Neural cell (in vitro differentiated cells): ENCODE measurements around the gene CHST1. TPM values are rescaled to one million over a fixed set of nuclear protein-coding genes. Genes with fewer than 3 reads are reported as not detected.

Experiments
- H2AFZ ChIP-seq: fragments of 200-600, 300-800 bp; sonication (generic), shearing (Covaris generic); 2 replicates; pipeline ENCODE4 v1.6.0; 2014; ENCODE audit warnings: low read depth, mild to moderate bottlenecking, antibody characterized with exemption, low read length, moderate library complexity
- H3F3A ChIP-seq: fragments of 200-600 bp; shearing (Covaris generic); 2 replicates; pipeline ENCODE4 v1.6.1; 2016; ENCODE audit warnings: mild to moderate bottlenecking, moderate library complexity, mixed read lengths, antibody characterized with exemption, low read length; ENCODE audit not compliant: insufficient read depth, poor library complexity, severe bottlenecking
- H3K27ac ChIP-seq: fragments of 200-600, 300-800 bp; sonication (generic), shearing (Covaris generic); 2 replicates; pipeline ENCODE4 v1.5.1; 2014; ENCODE audit warnings: mild to moderate bottlenecking, low read length, moderate library complexity
- H3K27me3 ChIP-seq: fragments of 300-800, 200-600 bp; sonication (generic), shearing (Covaris generic); 2 replicates; pipeline ENCODE4 v1.6.0; 2014; ENCODE audit warnings: mild to moderate bottlenecking, low read depth, low read length, moderate library complexity; ENCODE audit not compliant: insufficient read depth
- H3K36me3 ChIP-seq: fragments of 300-800, 200-600 bp; sonication (generic), shearing (Covaris generic); 2 replicates; pipeline ENCODE4 v1.5.1; 2014; ENCODE audit warnings: mild to moderate bottlenecking, antibody characterized with exemption, low read length, moderate library complexity; ENCODE audit not compliant: insufficient read depth
- H3K4me2 ChIP-seq: fragments of 300-800, 200-600 bp; sonication (generic), shearing (Covaris generic); 2 replicates; pipeline ENCODE4 v1.6.0; 2014; ENCODE audit warnings: mild to moderate bottlenecking, low read length
- H3K4me3 ChIP-seq: fragments of 300-800, 200-600 bp; sonication (generic), shearing (Covaris generic); 2 replicates; pipeline ENCODE4 v1.5.1; 2014; ENCODE audit warnings: mild to moderate bottlenecking, low read length, moderate library complexity
- H3K79me2 ChIP-seq: fragments of 200-600 bp; shearing (Covaris generic); replicated peaks from 2 replicates; pipeline ENCODE4 v1.6.0; 2014; ENCODE audit warnings: mild to moderate bottlenecking, low read length, moderate library complexity; ENCODE audit not compliant: insufficient read depth
- H3K9ac ChIP-seq: fragments of 300-800, 200-600 bp; sonication (generic), shearing (Covaris generic); 2 replicates; pipeline ENCODE4 v1.6.1; 2016; ENCODE audit warnings: mild to moderate bottlenecking, low read length, mixed read lengths
- H3K9me2 ChIP-seq: fragments of 200-600 bp; shearing (Covaris generic); 2 replicates; pipeline ENCODE4 v1.6.1; 2016; ENCODE audit warnings: mild to moderate bottlenecking, low read length, mixed read lengths; ENCODE audit not compliant: insufficient read depth
- H3K9me3 ChIP-seq: fragments of 200-600, 300-800 bp; sonication (generic), shearing (Covaris generic); 2 replicates; pipeline ENCODE4 v1.6.1; 2016; ENCODE audit warnings: mild to moderate bottlenecking, mixed run types, low read length, moderate library complexity, mixed read lengths
- H4K20me1 ChIP-seq: fragments of 200-600 bp; shearing (Covaris generic); 2 replicates; pipeline ENCODE4 v1.6.1; 2016; ENCODE audit warnings: mild to moderate bottlenecking, mixed run types; ENCODE audit not compliant: insufficient read depth
- CTCF ChIP-seq: fragments of 450-650 bp; IDR thresholded peaks from 2 replicates; pipeline ENCODE4 v1.5.1; 2014; ENCODE audit warnings: antibody characterized with exemption, mild to moderate bottlenecking, moderate library complexity; ENCODE audit not compliant: poor library complexity, severe bottlenecking
- EP300 ChIP-seq: fragments of 450-650 bp; conservative IDR thresholded peaks from 2 replicates; pipeline ENCODE4 v1.6.1; 2014; ENCODE audit warnings: antibody characterized with exemption, mild to moderate bottlenecking, moderate library complexity; ENCODE audit not compliant: poor library complexity, severe bottlenecking
- EZH2 ChIP-seq: fragments of 200-600, 300-800 bp; shearing (Covaris generic), sonication (generic); IDR thresholded peaks from 2 replicates; pipeline ENCODE4 v1.6.1; 2014; ENCODE audit warnings: antibody characterized with exemption, low read length, borderline replicate concordance, mild to moderate bottlenecking; ENCODE audit not compliant: insufficient read depth, poor library complexity, severe bottlenecking
- MXI1 ChIP-seq: fragments of 450-650 bp; conservative IDR thresholded peaks from 2 replicates; pipeline ENCODE4 v1.6.1; 2014; ENCODE audit warnings: antibody characterized with exemption, mild to moderate bottlenecking; ENCODE audit not compliant: poor library complexity, severe bottlenecking
- POLR2AphosphoS5 ChIP-seq: IDR thresholded peaks from 2 replicates; pipeline ENCODE4 v1.6.1; 2012
- RAD21 ChIP-seq: fragments of 450-650 bp; conservative IDR thresholded peaks from 2 replicates; pipeline ENCODE4 v1.6.1; 2014; ENCODE audit warnings: antibody characterized with exemption, mild to moderate bottlenecking, moderate library complexity
- REST ChIP-seq: IDR thresholded peaks from 2 replicates; pipeline ENCODE4 v1.6.1; 2012; ENCODE audit warnings: borderline replicate concordance
- SMC3 ChIP-seq: fragments of 450-650 bp; conservative IDR thresholded peaks from 2 replicates; pipeline ENCODE4 v1.6.1; 2014; ENCODE audit warnings: antibody characterized with exemption, mild to moderate bottlenecking, moderate library complexity; ENCODE audit not compliant: poor library complexity
- TAF1 ChIP-seq: IDR thresholded peaks from 2 replicates; pipeline ENCODE4 v1.6.1; 2012; ENCODE audit warnings: low read depth
- polyA plus RNA-seq: library from polyadenylated mRNA; depleted of rRNA; stranded (reverse); fragments of >200 nt; gene quantifications from 2 replicates; pipeline ENCODE4 v1.2.3, GENCODE V29; 2014

Gene CHST1
- polyA plus RNA-seq, 1 donor from 2014 or later: 16.2 TPM

- no peak for TF ChIP-seq TAF1
- no peak for TF ChIP-seq REST
- TF ChIP-seq CTCF: no peak
- TF ChIP-seq POLR2AphosphoS5: no peak
- no peak for TF ChIP-seq EZH2
- TF ChIP-seq SMC3: no peak
- TF ChIP-seq RAD21: no peak
Observed at GRCh38 chr11:45648931-45649330, 16.5 kb downstream of the CHST1 start.

GRCh38 chr11:45647786-45648185 is 17.6 kb downstream of the CHST1 start:
- TF ChIP-seq MXI1 (no peak), RAD21 (no peak), POLR2AphosphoS5 (no peak), CTCF (no peak), EZH2 (no peak), SMC3 (no peak), REST (no peak), EP300 (no peak), TAF1 (no peak)
- Histone ChIP-seq H3K9me2 (no peaks in the 10 kb centered on the region), H2AFZ (no peak overlapping the region)

More at GRCh38 chr11:45648931-45649330, 16.5 kb downstream of the CHST1 start:
- no peaks in the 10 kb centered on the region for H4K20me1 ChIP-seq
- peaks cover 7% of the 10 kb centered on the region for H3K36me3 ChIP-seq
- H2AFZ ChIP-seq: no peak overlapping the region
- no peaks in the 10 kb centered on the region for H3K27me3 ChIP-seq
- H3F3A ChIP-seq: no peaks in the 10 kb centered on the region
- H3K9me2 ChIP-seq: no peaks in the 10 kb centered on the region
- H3K4me3 ChIP-seq: no peak overlapping the region
- H3K4me2 ChIP-seq: no peak overlapping the region
- no peak overlapping the region for H3K9ac ChIP-seq
- H3K79me2 ChIP-seq: peaks cover 2% of the 10 kb centered on the region
- H3K9me3 ChIP-seq: no peaks in the 10 kb centered on the region
- H3K27ac ChIP-seq: no peak overlapping the region

More at GRCh38 chr11:45647786-45648185, 17.6 kb downstream of the CHST1 start:
- Histone ChIP-seq H3F3A (no peaks in the 10 kb centered on the region), H3K27me3 (no peaks in the 10 kb centered on the region), H3K9me3 (no peaks in the 10 kb centered on the region), H3K27ac (no peak overlapping the region), H3K79me2 (no peaks in the 10 kb centered on the region), H3K4me3 (no peak overlapping the region), H4K20me1 (no peaks in the 10 kb centered on the region), H3K36me3 (peaks cover 7% of the 10 kb centered on the region), H3K9ac (no peak overlapping the region), H3K4me2 (no peak overlapping the region)
